ENCODE results near the gene DVL3.

GRCh38 chr3:184203526-184203925 lies 48.3 kb downstream of the DVL3 start:
- TF ChIP-seq CTCF (IDR thresholded peaks at IDR 0.05 in 4 of 5, conservative IDR thresholded peaks at IDR 0.05 in 1 of 5) = no peak
- TF ChIP-seq POLR2A (IDR thresholded peaks at IDR 0.05) = no peak

All from gastrocnemius medialis (tissue), 4 donors.